WTC11 (cell line): ENCODE data around the gene VSIR. TPM values are rescaled to one million over a fixed set of nuclear protein-coding genes. Genes with fewer than 3 reads are reported as not detected.

ENCODE experiments used
- ATAC-seq: fragments of 200-7000 bp; cut with Tn5 transposase; 2 replicates; pipeline ENCODE4 v1.10.0; 2021; ENCODE audit warnings: mild to moderate bottlenecking, moderate library complexity
- CTCF ChIA-PET: fragments of 300-600 bp; sonication (Branson Sonifier 250); formaldehyde crosslinking; loops from one replicate; lab custom pipeline; 2021; ENCODE audit warnings: antibody characterized with exemption; lab: Charles Lee
- POLR2A ChIA-PET: fragments of 350-600 bp; sonication (Branson Sonifier 250); formaldehyde crosslinking; loops from one replicate; lab custom pipeline; 2021; ENCODE audit warnings: antibody characterized with exemption; lab: Charles Lee
- DNase-seq: peaks from one replicate; pipeline ENCODE4 v3.0.0; 2021; ENCODE audit warnings: low spot score
- H3K27ac Mint-ChIP-seq: 2 replicates; pipeline ENCODE4 v1.8.0; 2021; ENCODE audit warnings: mixed read lengths
- H3K27me3 Mint-ChIP-seq: 2 replicates; pipeline ENCODE4 v1.8.0; 2021; ENCODE audit warnings: low read depth, mild to moderate bottlenecking, moderate library complexity, mixed read lengths
- H3K36me3 Mint-ChIP-seq: 2 replicates; pipeline ENCODE4 v1.8.0; 2021; ENCODE audit warnings: mixed read lengths
- H3K4me1 Mint-ChIP-seq: 2 replicates; pipeline ENCODE4 v1.8.0; 2022; ENCODE audit warnings: mixed read lengths
- H3K4me3 Mint-ChIP-seq: 2 replicates; pipeline ENCODE4 v1.8.0; 2021; ENCODE audit warnings: mild to moderate bottlenecking, moderate library complexity, mixed read lengths
- H3K9me3 Mint-ChIP-seq: 2 replicates; pipeline ENCODE4 v1.8.0; 2021; ENCODE audit warnings: mixed read lengths
- ATF1 ChIP-seq: sonication (generic); formaldehyde crosslinking; IDR thresholded peaks from 2 replicates; pipeline ENCODE4 v1.8.1; 2023; ENCODE audit warnings: mild to moderate bottlenecking, moderate library complexity, missing genetic modification reagents
- ATF3 ChIP-seq: sonication (generic); formaldehyde crosslinking; conservative IDR thresholded peaks from 2 replicates; pipeline ENCODE4 v1.8.1; 2022; ENCODE audit warnings: mild to moderate bottlenecking, missing genetic modification reagents
- CBFB ChIP-seq: sonication (generic); formaldehyde crosslinking; IDR thresholded peaks from 2 replicates; pipeline ENCODE4 v1.8.1; 2022; ENCODE audit warnings: mild to moderate bottlenecking, low read depth, missing genetic modification reagents
- ERG ChIP-seq: fragments of 250-450 bp; sonication (Bioruptor Pico); IDR thresholded peaks from 2 replicates; pipeline ENCODE4 v1.8.0; 2021; ENCODE audit warnings: mild to moderate bottlenecking
- GTF2I ChIP-seq: fragments of 250-450 bp; sonication (Bioruptor Pico); conservative IDR thresholded peaks from 2 replicates; pipeline ENCODE4 v1.4.0; 2021; ENCODE audit warnings: mild to moderate bottlenecking
- RORB ChIP-seq: fragments of 250-450 bp; sonication (Bioruptor Pico); IDR thresholded peaks from 2 replicates; pipeline ENCODE4 v1.9.0; 2021; ENCODE audit warnings: mild to moderate bottlenecking
- SMAD4 ChIP-seq: sonication (generic); formaldehyde crosslinking; IDR thresholded peaks from 2 replicates; pipeline ENCODE4 v1.8.0; 2022; ENCODE audit warnings: mild to moderate bottlenecking, missing genetic modification reagents
- TCF7 ChIP-seq: sonication (generic); formaldehyde crosslinking; IDR thresholded peaks from 2 replicates; pipeline ENCODE4 v1.8.0; 2022; ENCODE audit warnings: mild to moderate bottlenecking, low read depth, missing genetic modification reagents, moderate library complexity
- TEAD1 ChIP-seq: sonication (generic); formaldehyde crosslinking; IDR thresholded peaks from 2 replicates; pipeline ENCODE4 v1.8.0; 2022; ENCODE audit warnings: mild to moderate bottlenecking, missing genetic modification reagents
- ZMAT4 ChIP-seq: fragments of 250-450 bp; sonication (Bioruptor Pico); IDR thresholded peaks from 2 replicates; pipeline ENCODE4 v1.9.0; 2021; ENCODE audit warnings: mild to moderate bottlenecking
- ZNF138 ChIP-seq: sonication (generic); formaldehyde crosslinking; conservative IDR thresholded peaks from 2 replicates; pipeline ENCODE4 v1.8.1; 2022; ENCODE audit warnings: mild to moderate bottlenecking, moderate library complexity, missing genetic modification reagents
- ZNF396 ChIP-seq: fragments of 250-450 bp; sonication (Bioruptor Pico); IDR thresholded peaks from 2 replicates; pipeline ENCODE4 v1.8.0; 2021; ENCODE audit warnings: mild to moderate bottlenecking, moderate library complexity, borderline replicate concordance
- ZNF423 ChIP-seq: fragments of 250-450 bp; sonication (Bioruptor Pico); IDR thresholded peaks from 2 replicates; pipeline ENCODE4 v2.1.2; 2022; ENCODE audit warnings: mild to moderate bottlenecking, moderate library complexity
- ZNF532 ChIP-seq: fragments of 250-450 bp; sonication (Bioruptor Pico); IDR thresholded peaks from 2 replicates; pipeline ENCODE4 v1.9.0; 2021; ENCODE audit warnings: mild to moderate bottlenecking, borderline replicate concordance
- total RNA-seq: library from RNA; stranded (reverse); gene quantifications from 3 replicates; pipeline ENCODE4 v1.2.3, GENCODE V29; 2021
- TF ChIP-seq, protein P1 (sequence below): fragments of 200-600 bp; IDR thresholded peaks from 2 replicates; pipeline ENCODE4 v1.8.0; 2022; ENCODE audit warnings: antibody characterized with exemption
- TF ChIP-seq, protein P2 (sequence below): sonication (generic); formaldehyde crosslinking; IDR thresholded peaks from 2 replicates; pipeline ENCODE4 v1.8.0; 2023; ENCODE audit warnings: mild to moderate bottlenecking, missing genetic modification reagents
- TF ChIP-seq, protein P3 (sequence below): sonication (generic); formaldehyde crosslinking; IDR thresholded peaks from 2 replicates; pipeline ENCODE4 v1.8.1; 2022; ENCODE audit warnings: mild to moderate bottlenecking, moderate library complexity, missing genetic modification reagents

Gene VSIR
- total RNA-seq, 1 experiment from 2014 or later = 0.74 TPM

GRCh38 chr10:71697938-71698709, 75.2 kb downstream of the VSIR start:
- H3K27ac Mint-ChIP-seq = no peak overlapping the region
- ATAC-seq (no peak), DNase-seq (no peak)
- ChIA-PET CTCF (interaction anchor here (0.7 to 8.3 kb wide), 27 partner anchors 9 to 1605 kb away, joined by 3 to 158 read pairs (median 11); partner anchors contain the start of genes C10orf105, CDH23 and SLC29A3), POLR2A (interaction anchor here (0.5 kb wide), 1 partner anchor 35 kb away, joined by 3 read pairs; no protein-coding TSS in a partner anchor)
- no peaks in the 10 kb centered on the region for H3K9me3 Mint-ChIP-seq
- H3K36me3 Mint-ChIP-seq = no peaks in the 10 kb centered on the region
- no peaks in the 10 kb centered on the region; the same call in 1 of the 2 replicates for H3K27me3 Mint-ChIP-seq
- H3K4me1 Mint-ChIP-seq = no peaks in the 10 kb centered on the region
- no peak overlapping the region for H3K4me3 Mint-ChIP-seq
- TF ChIP-seq TCF7 (CRISPR knock-in tag) (no peak), SMAD4 (CRISPR knock-in tag) (no peak), ZNF423 (CRISPR knock-in tag) (no peak), ZMAT4 (CRISPR knock-in tag) (no peak), ATF1 (CRISPR knock-in tag) (no peak), ZNF532 (CRISPR knock-in tag) (no peak), GTF2I (no peak), CBFB (CRISPR knock-in tag) (no peak), TEAD1 (CRISPR knock-in tag) (no peak), RORB (no peak), ERG (CRISPR knock-in tag) (no peak), ZNF138 (no peak), ATF3 (CRISPR knock-in tag) (no peak), ZNF396 (CRISPR knock-in tag) (no peak)
- TF ChIP-seq, protein P1, sequence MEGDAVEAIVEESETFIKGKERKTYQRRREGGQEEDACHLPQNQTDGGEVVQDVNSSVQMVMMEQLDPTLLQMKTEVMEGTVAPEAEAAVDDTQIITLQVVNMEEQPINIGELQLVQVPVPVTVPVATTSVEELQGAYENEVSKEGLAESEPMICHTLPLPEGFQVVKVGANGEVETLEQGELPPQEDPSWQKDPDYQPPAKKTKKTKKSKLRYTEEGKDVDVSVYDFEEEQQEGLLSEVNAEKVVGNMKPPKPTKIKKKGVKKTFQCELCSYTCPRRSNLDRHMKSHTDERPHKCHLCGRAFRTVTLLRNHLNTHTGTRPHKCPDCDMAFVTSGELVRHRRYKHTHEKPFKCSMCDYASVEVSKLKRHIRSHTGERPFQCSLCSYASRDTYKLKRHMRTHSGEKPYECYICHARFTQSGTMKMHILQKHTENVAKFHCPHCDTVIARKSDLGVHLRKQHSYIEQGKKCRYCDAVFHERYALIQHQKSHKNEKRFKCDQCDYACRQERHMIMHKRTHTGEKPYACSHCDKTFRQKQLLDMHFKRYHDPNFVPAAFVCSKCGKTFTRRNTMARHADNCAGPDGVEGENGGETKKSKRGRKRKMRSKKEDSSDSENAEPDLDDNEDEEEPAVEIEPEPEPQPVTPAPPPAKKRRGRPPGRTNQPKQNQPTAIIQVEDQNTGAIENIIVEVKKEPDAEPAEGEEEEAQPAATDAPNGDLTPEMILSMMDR = no peak
- TF ChIP-seq, protein P2, sequence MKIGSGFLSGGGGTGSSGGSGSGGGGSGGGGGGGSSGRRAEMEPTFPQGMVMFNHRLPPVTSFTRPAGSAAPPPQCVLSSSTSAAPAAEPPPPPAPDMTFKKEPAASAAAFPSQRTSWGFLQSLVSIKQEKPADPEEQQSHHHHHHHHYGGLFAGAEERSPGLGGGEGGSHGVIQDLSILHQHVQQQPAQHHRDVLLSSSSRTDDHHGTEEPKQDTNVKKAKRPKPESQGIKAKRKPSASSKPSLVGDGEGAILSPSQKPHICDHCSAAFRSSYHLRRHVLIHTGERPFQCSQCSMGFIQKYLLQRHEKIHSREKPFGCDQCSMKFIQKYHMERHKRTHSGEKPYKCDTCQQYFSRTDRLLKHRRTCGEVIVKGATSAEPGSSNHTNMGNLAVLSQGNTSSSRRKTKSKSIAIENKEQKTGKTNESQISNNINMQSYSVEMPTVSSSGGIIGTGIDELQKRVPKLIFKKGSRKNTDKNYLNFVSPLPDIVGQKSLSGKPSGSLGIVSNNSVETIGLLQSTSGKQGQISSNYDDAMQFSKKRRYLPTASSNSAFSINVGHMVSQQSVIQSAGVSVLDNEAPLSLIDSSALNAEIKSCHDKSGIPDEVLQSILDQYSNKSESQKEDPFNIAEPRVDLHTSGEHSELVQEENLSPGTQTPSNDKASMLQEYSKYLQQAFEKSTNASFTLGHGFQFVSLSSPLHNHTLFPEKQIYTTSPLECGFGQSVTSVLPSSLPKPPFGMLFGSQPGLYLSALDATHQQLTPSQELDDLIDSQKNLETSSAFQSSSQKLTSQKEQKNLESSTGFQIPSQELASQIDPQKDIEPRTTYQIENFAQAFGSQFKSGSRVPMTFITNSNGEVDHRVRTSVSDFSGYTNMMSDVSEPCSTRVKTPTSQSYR (CRISPR knock-in tag) = no peak
- TF ChIP-seq, protein P3, sequence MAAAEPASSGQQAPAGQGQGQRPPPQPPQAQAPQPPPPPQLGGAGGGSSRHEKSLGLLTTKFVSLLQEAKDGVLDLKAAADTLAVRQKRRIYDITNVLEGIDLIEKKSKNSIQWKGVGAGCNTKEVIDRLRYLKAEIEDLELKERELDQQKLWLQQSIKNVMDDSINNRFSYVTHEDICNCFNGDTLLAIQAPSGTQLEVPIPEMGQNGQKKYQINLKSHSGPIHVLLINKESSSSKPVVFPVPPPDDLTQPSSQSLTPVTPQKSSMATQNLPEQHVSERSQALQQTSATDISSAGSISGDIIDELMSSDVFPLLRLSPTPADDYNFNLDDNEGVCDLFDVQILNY (CRISPR knock-in tag) = no peak
